Activated CD8-positive, alpha-beta T cell treated with anti-CD3 and anti-CD28 coated beads for 36 hours (primary cell): Measurements from ENCODE around the gene CHD6. TPM values are rescaled to one million over a fixed set of nuclear protein-coding genes. Genes with fewer than 3 reads are reported as not detected.
A peak's percentile ranks its signal among the peaks of the same experiment; 100 is the strongest.

Source experiments
- ATAC-seq: fragments of 200-7000 bp; cut with Tn5 transposase; one replicate; pipeline ENCODE4 v1.10.0; 2021; ENCODE audit warnings: mild to moderate bottlenecking, moderate library complexity
- CTCF ChIA-PET: fragments of 350-600 bp; sonication (Branson Sonifier 250); formaldehyde crosslinking; loops from one replicate; lab custom pipeline; 2021; ENCODE audit warnings: antibody characterized with exemption; lab: Charles Lee
- POLR2A ChIA-PET: fragments of 350-600 bp; sonication (Branson Sonifier 250); formaldehyde crosslinking; loops from one replicate; lab custom pipeline; 2021; ENCODE audit warnings: antibody characterized with exemption; lab: Charles Lee
- DNase-seq: peaks from one replicate; pipeline ENCODE4 v3.0.0-alpha.2; 2020
- H3K27ac Mint-ChIP-seq: one replicate; pipeline ENCODE4 v1.8.0; 2021; ENCODE audit warnings: mild to moderate bottlenecking, mixed read lengths
- H3K27me3 Mint-ChIP-seq: one replicate; pipeline ENCODE4 v1.8.0; 2021; ENCODE audit warnings: mixed read lengths
- H3K36me3 Mint-ChIP-seq: one replicate; pipeline ENCODE4 v1.8.0; 2021; ENCODE audit warnings: low read depth, mixed read lengths
- H3K4me1 Mint-ChIP-seq: one replicate; pipeline ENCODE4 v1.8.0; 2021; ENCODE audit warnings: low read depth, mixed read lengths
- H3K4me3 Mint-ChIP-seq: one replicate; pipeline ENCODE4 v1.8.0; 2021; ENCODE audit warnings: mild to moderate bottlenecking, moderate library complexity, mixed read lengths
- H3K9me3 Mint-ChIP-seq: one replicate; pipeline ENCODE4 v1.8.0; 2021; ENCODE audit warnings: mixed read lengths
- CTCF ChIP-seq: fragments of 200-600 bp; IDR thresholded peaks from one replicate; pipeline ENCODE4 v1.8.0; 2022; ENCODE audit warnings: antibody characterized with exemption, mild to moderate bottlenecking
- intact Hi-C: fragments of 100-400 bp; cut with micrococcal nuclease; formaldehyde crosslinking; loops from one replicate; pipeline ENCODE4 v1.10.0; 2022
- total RNA-seq, 2 experiments: library from RNA; stranded (reverse); gene quantifications; one replicate each; pipeline ENCODE4 v1.2.3, GENCODE V29; 2021

CHD6 gene
- total RNA-seq, 2 experiments from 2014 or later: 25.4 to 28.2 TPM

GRCh38 chr20:41615676-41616075 is 2.5 kb downstream of the CHD6 start:
- DNase-seq: no peak
- no peak for ATAC-seq
- POLR2A ChIA-PET: interaction anchor here (0.6 kb wide), 1 partner anchor 134 kb away, joined by 4 read pairs; no protein-coding TSS in a partner anchor
- Mint-ChIP-seq H3K36me3 (no peaks in the 10 kb centered on the region), H3K4me3 (peak overlapping the region; percentile 27), H3K9me3 (no peaks in the 10 kb centered on the region), H3K27ac (no peak overlapping the region), H3K4me1 (peaks cover 52% of the 10 kb centered on the region), H3K27me3 (no peaks in the 10 kb centered on the region)
- CTCF ChIA-PET: interaction anchor here (1.2 kb wide), 1 partner anchor 481 kb away, joined by 3 read pairs; no protein-coding TSS in a partner anchor
- intact Hi-C loops: loop anchor here (10.0 kb wide), 1 partner anchor 171 kb away; no protein-coding TSS in a partner anchor
- TF ChIP-seq CTCF: no peak

- no peaks in the 10 kb centered on the region for H3K9me3 Mint-ChIP-seq
- H3K4me3 Mint-ChIP-seq: no peak overlapping the region
- H3K27ac Mint-ChIP-seq: no peak overlapping the region
- H3K36me3 Mint-ChIP-seq: no peaks in the 10 kb centered on the region
- CTCF ChIA-PET: interaction anchor here (1.2 kb wide), 1 partner anchor 480 kb away, joined by 3 read pairs; no protein-coding TSS in a partner anchor
- no peak for ATAC-seq
- H3K4me1 Mint-ChIP-seq: peaks cover 52% of the 10 kb centered on the region
- DNase-seq: no peak
- no peaks in the 10 kb centered on the region for H3K27me3 Mint-ChIP-seq
- POLR2A ChIA-PET: interaction anchor here (0.6 kb wide), 1 partner anchor 133 kb away, joined by 4 read pairs; no protein-coding TSS in a partner anchor
- intact Hi-C loops: loop anchor here (10.0 kb wide), 1 partner anchor 170 kb away; no protein-coding TSS in a partner anchor
- no peak for TF ChIP-seq CTCF
Observed at GRCh38 chr20:41615110-41615509, 3.1 kb downstream of the CHD6 start.

- H3K27me3 Mint-ChIP-seq: no peaks in the 10 kb centered on the region
- ChIA-PET CTCF (no interaction called here), POLR2A (interaction anchor here (0.6 to 1.2 kb wide), 2 partner anchors 49 to 175 kb away, joined by 3 to 5 read pairs; no protein-coding TSS in a partner anchor)
- no peak for DNase-seq
- H3K27ac Mint-ChIP-seq: no peak overlapping the region
- H3K36me3 Mint-ChIP-seq: no peaks in the 10 kb centered on the region
- peaks cover 63% of the 10 kb centered on the region for H3K4me1 Mint-ChIP-seq
- no peak for ATAC-seq
- intact Hi-C loops: loop anchor here (10.0 kb wide), 1 partner anchor 169 kb away; no protein-coding TSS in a partner anchor
- H3K9me3 Mint-ChIP-seq: no peaks in the 10 kb centered on the region
- TF ChIP-seq CTCF: no peak
- no peak overlapping the region for H3K4me3 Mint-ChIP-seq
Observed at GRCh38 chr20:41613321-41613720, 4.9 kb downstream of the CHD6 start.

- ChIA-PET CTCF (no interaction called here), POLR2A (interaction anchor here (0.7 to 1.6 kb wide), 3 partner anchors 9 to 12 kb away, joined by 4 to 6 read pairs (median 4); partner anchors contain the start of gene CHD6)
- peaks cover 2% of the 10 kb centered on the region for H3K36me3 Mint-ChIP-seq
- H3K9me3 Mint-ChIP-seq: no peaks in the 10 kb centered on the region
- ATAC-seq: no peak
- no peak overlapping the region for H3K4me3 Mint-ChIP-seq
- intact Hi-C loops: no loop called here
- no peak for TF ChIP-seq CTCF
- no peak for DNase-seq
- H3K27me3 Mint-ChIP-seq: no peaks in the 10 kb centered on the region
- peak overlapping the region; percentile 3 for H3K27ac Mint-ChIP-seq
- H3K4me1 Mint-ChIP-seq: peaks cover 55% of the 10 kb centered on the region
Observed at GRCh38 chr20:41609474-41609873, 8.7 kb downstream of the CHD6 start.

- H3K4me1 Mint-ChIP-seq: peaks cover 55% of the 10 kb centered on the region
- no peak overlapping the region for H3K27ac Mint-ChIP-seq
- no peak for TF ChIP-seq CTCF
- intact Hi-C loops: no loop called here
- ATAC-seq (no peak), DNase-seq (no peak)
- ChIA-PET POLR2A (interaction anchor here (1.3 to 1.6 kb wide), 2 partner anchors 11 to 13 kb away, joined by 4 to 6 read pairs; partner anchors contain the start of gene CHD6), CTCF (interaction anchor here (0.9 to 1.3 kb wide), 2 partner anchors 15 to 89 kb away, joined by 3 read pairs; no protein-coding TSS in a partner anchor)
- H3K4me3 Mint-ChIP-seq: no peak overlapping the region
- no peaks in the 10 kb centered on the region for H3K9me3 Mint-ChIP-seq
- peaks cover 2% of the 10 kb centered on the region for H3K36me3 Mint-ChIP-seq
- no peaks in the 10 kb centered on the region for H3K27me3 Mint-ChIP-seq
Observed at GRCh38 chr20:41608606-41609005, 9.6 kb downstream of the CHD6 start.
